Trophoblast cell (in vitro differentiated cells and primary cell): ENCODE results near the gene LRRC56.
A peak's percentile ranks its signal among the peaks of the same experiment; 100 is the strongest.

Source experiments
- DNase-seq, 2 donors: peaks; one replicate each; pipeline ENCODE4 v3.0.0-alpha.2; 2016
- H2AFZ ChIP-seq: 2 replicates; pipeline ENCODE4 v1.6.1; 2013; ENCODE audit warnings: low read length, moderate library complexity, mild to moderate bottlenecking; ENCODE audit not compliant: insufficient read depth, poor library complexity
- H2AK5ac ChIP-seq: 2 replicates; pipeline ENCODE4 v1.6.1; 2013; ENCODE audit warnings: mild to moderate bottlenecking, low read length
- H2BK120ac ChIP-seq: 2 replicates; pipeline ENCODE4 v1.6.1; 2013; ENCODE audit warnings: low read length, mild to moderate bottlenecking, moderate library complexity; ENCODE audit not compliant: insufficient read depth, poor library complexity
- H2BK12ac ChIP-seq: 2 replicates; pipeline ENCODE4 v1.6.1; 2013; ENCODE audit warnings: mild to moderate bottlenecking, low read length, moderate library complexity
- H2BK5ac ChIP-seq: 2 replicates; pipeline ENCODE4 v1.6.1; 2013; ENCODE audit warnings: low read length, low read depth, moderate library complexity, mild to moderate bottlenecking; ENCODE audit not compliant: poor library complexity
- H3K14ac ChIP-seq: 2 replicates; pipeline ENCODE4 v1.6.1; 2013; ENCODE audit warnings: mild to moderate bottlenecking, low read length
- H3K18ac ChIP-seq: 2 replicates; pipeline ENCODE4 v1.6.1; 2013; ENCODE audit warnings: mild to moderate bottlenecking, low read length
- H3K23ac ChIP-seq: 2 replicates; pipeline ENCODE4 v1.6.1; 2013; ENCODE audit warnings: low read length
- H3K27ac ChIP-seq: 2 replicates; pipeline ENCODE4 v1.5.1; 2013; ENCODE audit warnings: low read depth, mild to moderate bottlenecking, inconsistent platforms, low read length, moderate library complexity
- H3K27me3 ChIP-seq: 2 replicates; pipeline ENCODE4 v1.6.1; 2013; ENCODE audit warnings: inconsistent platforms, mild to moderate bottlenecking, low read length, moderate library complexity; ENCODE audit not compliant: insufficient read depth
- H3K36me3 ChIP-seq, 2 experiments: 1 replicate in 1 of 2; 2 replicates in 1 of 2; pipeline ENCODE4 v1.6.1; 2013; ENCODE audit warnings: low read length in 2 of 2, mild to moderate bottlenecking in 2 of 2, moderate library complexity in 1 of 2; ENCODE audit not compliant: insufficient read depth in 2 of 2, control insufficient read depth in 1 of 2
- H3K4ac ChIP-seq: 2 replicates; pipeline ENCODE4 v1.6.1; 2013; ENCODE audit warnings: low read depth, mild to moderate bottlenecking, low read length, moderate library complexity
- H3K4me1 ChIP-seq, 2 experiments: 1 replicate in 1 of 2; 2 replicates in 1 of 2; pipeline ENCODE4 v1.6.1; 2013; ENCODE audit warnings: low read length in 2 of 2, mild to moderate bottlenecking in 2 of 2, moderate library complexity in 1 of 2; ENCODE audit not compliant: insufficient read depth in 2 of 2, control insufficient read depth in 1 of 2
- H3K4me2 ChIP-seq: 2 replicates; pipeline ENCODE4 v1.6.1; 2013; ENCODE audit warnings: inconsistent platforms, mild to moderate bottlenecking, low read length, moderate library complexity
- H3K4me3 ChIP-seq: 2 replicates; pipeline ENCODE4 v1.5.1; 2013; ENCODE audit warnings: mild to moderate bottlenecking, low read depth, low read length, inconsistent platforms
- H3K79me1 ChIP-seq: one replicate; pipeline ENCODE4 v1.6.1; 2013; ENCODE audit warnings: low read length
- H3K79me2 ChIP-seq: 2 replicates; pipeline ENCODE4 v1.6.1; 2013; ENCODE audit warnings: low read length, mild to moderate bottlenecking; ENCODE audit not compliant: control insufficient read depth, insufficient read depth, poor library complexity
- H3K9ac ChIP-seq: 2 replicates; pipeline ENCODE4 v1.6.1; 2013; ENCODE audit warnings: mild to moderate bottlenecking, low read length
- H3K9me3 ChIP-seq: 2 replicates; pipeline ENCODE4 v1.6.1; 2013; ENCODE audit warnings: low read depth, mild to moderate bottlenecking, control low read depth, inconsistent platforms, low read length; ENCODE audit not compliant: insufficient read depth
- H4K12ac ChIP-seq: 2 replicates; pipeline ENCODE4 v1.6.1; 2013; ENCODE audit warnings: low read depth, mild to moderate bottlenecking, low read length, moderate library complexity
- H4K8ac ChIP-seq: 2 replicates; pipeline ENCODE4 v1.6.1; 2013; ENCODE audit warnings: low read depth, mild to moderate bottlenecking, low read length, moderate library complexity
- H4K91ac ChIP-seq: one replicate; pipeline ENCODE4 v1.6.1; 2013; ENCODE audit warnings: low read depth, mild to moderate bottlenecking, low read length, moderate library complexity
- WGBS: extraction: QIAGEN DNeasy Blood & Tissue Kit; methylation state at CpG from one replicate; pipeline ENCODE4 v1.1.7; 2013; ENCODE audit warnings: missing lambda C conversion rate; ENCODE audit not compliant: insufficient read length, insufficient coverage; ENCODE audit errors: extremely low coverage; 5-methylcytosine and 5-hydroxymethylcytosine counted together

The LRRC56 gene

DNA sequence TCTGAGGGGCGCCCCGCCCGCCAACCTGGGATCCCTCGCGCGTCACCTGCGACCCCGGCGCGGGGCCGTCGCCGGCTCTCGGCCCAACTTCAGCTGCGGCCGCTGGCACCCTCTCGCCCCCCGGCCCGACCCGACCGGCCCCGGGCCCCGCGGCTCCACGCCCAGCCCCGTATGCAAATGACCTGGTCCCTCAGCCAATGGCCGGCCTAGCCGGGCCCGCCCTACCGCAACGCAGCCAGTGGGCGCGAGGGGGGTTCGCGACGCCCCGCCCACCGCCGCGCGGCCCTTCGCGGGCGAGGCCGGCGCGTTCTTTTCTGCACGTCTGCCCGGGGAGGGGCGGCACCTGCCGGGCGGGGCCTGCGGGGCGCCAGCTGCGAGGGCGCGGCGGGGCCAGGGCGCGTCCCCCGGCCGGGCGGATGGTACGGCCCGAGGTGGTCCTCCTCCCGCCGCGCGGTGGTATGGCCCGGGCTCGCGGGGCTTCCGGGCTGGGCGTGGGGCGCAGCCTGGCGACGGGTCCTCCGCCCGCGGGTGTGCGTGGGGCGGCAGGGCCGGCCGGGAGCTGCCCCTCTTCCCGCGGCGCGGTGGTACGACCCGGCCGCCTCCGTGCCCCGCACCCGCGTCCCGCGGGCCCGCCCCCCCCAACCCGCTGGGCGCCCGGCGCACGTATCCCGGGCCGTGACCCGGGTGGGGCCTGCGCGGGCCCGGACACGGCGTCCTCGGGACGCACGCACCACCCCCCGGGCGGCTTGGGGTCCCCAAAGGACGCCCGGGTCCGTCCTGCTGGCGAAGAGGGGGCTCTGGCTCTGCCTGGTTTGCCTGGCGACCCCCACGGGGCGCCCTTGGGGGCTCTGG is 31.2 kb downstream of the LRRC56 start:
- no CpG with 5 or more reads among the region's 123 CpGs for WGBS
- H3K9ac ChIP-seq, result peak overlapping the region; percentile 84
- H2BK12ac ChIP-seq, result peak overlapping the region; percentile 14
- H2BK5ac ChIP-seq, result peak overlapping the region; percentile 74
- peak overlapping the region; percentile 19 for H2AFZ ChIP-seq
- H2BK120ac ChIP-seq, result peak overlapping the region; percentile 78
- peak; percentile 93 to 97 for DNase-seq
- H4K91ac ChIP-seq, result peak overlapping the region; percentile 97
- H3K4ac ChIP-seq, result peak overlapping the region; percentile 78
- peak overlapping the region; percentile 88 for H3K27ac ChIP-seq
- peaks cover 21% of the 10 kb centered on the region for H3K79me1 ChIP-seq
- peak overlapping the region; percentile 91 for H3K4me3 ChIP-seq
- peaks cover 4 to 9% of the 10 kb centered on the region in 2 experiments for H3K36me3 ChIP-seq
- H3K23ac ChIP-seq, result no peak overlapping the region
- peak overlapping the region; percentile 12 for H2AK5ac ChIP-seq
- peaks cover 32 to 52% of the 10 kb centered on the region in 2 experiments for H3K4me1 ChIP-seq
- peak overlapping the region; percentile 51 for H3K18ac ChIP-seq
- H3K14ac ChIP-seq, result peak overlapping the region; percentile 85
- H4K8ac ChIP-seq, result peak overlapping the region; percentile 81
- peak overlapping the region; percentile 55 for H4K12ac ChIP-seq
- peak overlapping the region; percentile 99 for H3K4me2 ChIP-seq
- H3K9me3 ChIP-seq, result peaks cover 8% of the 10 kb centered on the region
- H3K27me3 ChIP-seq, result no peaks in the 10 kb centered on the region
- peaks cover 6% of the 10 kb centered on the region for H3K79me2 ChIP-seq

GRCh38 chr11:569158-569885 is 32.0 kb downstream of the LRRC56 start:
- H3K14ac ChIP-seq, result peak overlapping the region; percentile 85
- peak overlapping the region; percentile 88 for H3K27ac ChIP-seq
- peak overlapping the region; percentile 87 for H3K4me2 ChIP-seq
- peak overlapping the region; percentile 84 for H3K9ac ChIP-seq
- H2BK120ac ChIP-seq, result peak overlapping the region; percentile 78
- H3K18ac ChIP-seq, result peak overlapping the region; percentile 43
- H3K36me3 ChIP-seq, result peaks cover 0 to 5% of the 10 kb centered on the region in 2 experiments
- H3K4me3 ChIP-seq, result peak overlapping the region; percentile 76
- peak overlapping the region; percentile 19 for H2AFZ ChIP-seq
- peaks cover 25 to 46% of the 10 kb centered on the region in 2 experiments for H3K4me1 ChIP-seq
- peak; percentile 57 to 62 for DNase-seq
- peak overlapping the region; percentile 81 for H4K8ac ChIP-seq
- peaks cover 6% of the 10 kb centered on the region for H3K79me2 ChIP-seq
- H2BK12ac ChIP-seq, result peak overlapping the region; percentile 14
- H4K91ac ChIP-seq, result peak overlapping the region; percentile 97
- H3K79me1 ChIP-seq, result peaks cover 16% of the 10 kb centered on the region
- H3K9me3 ChIP-seq, result peaks cover 8% of the 10 kb centered on the region
- peak overlapping the region; percentile 78 for H3K4ac ChIP-seq
- peak overlapping the region; percentile 67 for H2AK5ac ChIP-seq
- WGBS, result no CpG with 5 or more reads among the region's 36 CpGs
- peak overlapping the region; percentile 74 for H2BK5ac ChIP-seq
- no peak overlapping the region for H3K23ac ChIP-seq
- peak overlapping the region; percentile 55 for H4K12ac ChIP-seq
- no peaks in the 10 kb centered on the region for H3K27me3 ChIP-seq

DNA sequence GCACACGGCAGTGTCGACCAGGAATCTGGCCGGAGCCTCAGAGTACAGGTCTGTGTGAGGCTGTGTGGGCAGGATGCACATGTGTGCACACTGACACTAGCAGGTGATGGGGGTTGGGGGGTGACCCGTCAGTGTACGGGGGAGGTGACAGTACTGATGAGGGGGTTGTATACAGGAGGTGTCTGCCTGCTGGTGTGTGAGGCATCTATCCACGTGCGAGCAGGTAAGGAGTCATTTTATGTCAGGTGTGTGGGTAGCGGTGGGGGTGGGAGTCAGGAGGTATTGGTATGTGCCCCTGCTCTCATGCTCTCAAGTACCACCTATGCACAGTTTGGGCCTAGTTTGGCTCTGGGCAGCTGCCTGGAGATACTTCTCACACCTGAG is 34.5 kb downstream of the LRRC56 start:
- Histone ChIP-seq H2BK12ac (no peak overlapping the region), H3K4me2 (no peak overlapping the region), H3K36me3 (peaks cover 0 to 5% of the 10 kb centered on the region in 2 experiments), H2AK5ac (no peak overlapping the region), H3K27me3 (no peaks in the 10 kb centered on the region), H3K4me3 (no peak overlapping the region), H3K4me1 (peaks cover 21 to 40% of the 10 kb centered on the region in 2 experiments), H3K79me2 (peaks cover 20% of the 10 kb centered on the region), H4K91ac (no peak overlapping the region), H3K79me1 (peaks cover 19% of the 10 kb centered on the region), H3K4ac (no peak overlapping the region), H2AFZ (no peak overlapping the region), H2BK5ac (no peak overlapping the region), H3K14ac (no peak overlapping the region), H3K27ac (no peak overlapping the region), H4K8ac (no peak overlapping the region), H4K12ac (no peak overlapping the region), H2BK120ac (no peak overlapping the region), H3K18ac (no peak overlapping the region), H3K23ac (no peak overlapping the region), H3K9ac (no peak overlapping the region), H3K9me3 (peaks cover 8% of the 10 kb centered on the region)
- no CpG with 5 or more reads among the region's 8 CpGs for WGBS
- DNase-seq, result no peak

- no peak overlapping the region for H2BK5ac ChIP-seq
- H4K8ac ChIP-seq, result no peak overlapping the region
- no peak overlapping the region for H2BK12ac ChIP-seq
- DNase-seq, result no peak
- H2AK5ac ChIP-seq, result no peak overlapping the region
- H3K9me3 ChIP-seq, result peaks cover 4% of the 10 kb centered on the region
- peaks cover 32% of the 10 kb centered on the region for H3K79me2 ChIP-seq
- no peak overlapping the region for H2AFZ ChIP-seq
- H3K4me1 ChIP-seq, result peaks cover 28 to 39% of the 10 kb centered on the region in 2 experiments
- no peak overlapping the region for H3K14ac ChIP-seq
- no peak overlapping the region for H3K23ac ChIP-seq
- H3K79me1 ChIP-seq, result peaks cover 14% of the 10 kb centered on the region
- no peak overlapping the region for H2BK120ac ChIP-seq
- H3K27me3 ChIP-seq, result no peaks in the 10 kb centered on the region
- H3K4ac ChIP-seq, result no peak overlapping the region
- H3K18ac ChIP-seq, result no peak overlapping the region
- H3K27ac ChIP-seq, result no peak overlapping the region
- H3K4me2 ChIP-seq, result no peak overlapping the region
- H4K91ac ChIP-seq, result no peak overlapping the region
- WGBS, result no CpG with 5 or more reads among the region's 16 CpGs
- H3K9ac ChIP-seq, result no peak overlapping the region
- no peak overlapping the region for H4K12ac ChIP-seq
- H3K36me3 ChIP-seq, result peaks cover under 1 to 3% of the 10 kb centered on the region in 2 experiments
- H3K4me3 ChIP-seq, result no peak overlapping the region
Observed at GRCh38 chr11:573146-573759, 35.9 kb downstream of the LRRC56 start.
